Stimulated activated CD4-positive, alpha-beta T cell treated with anti-CD3 and anti-CD28 coated beads, TNF-alpha, amount 100 ng/mL, for 48 hours (primary cell): ENCODE measurements around the gene INHBC.

ENCODE experiments used
- DNase-seq, 3 donors: peaks; one replicate each; pipeline ENCODE4 v3.0.0-alpha.2; 2020; ENCODE audit warnings: low read depth in 3 of 3

Gene INHBC

GRCh38 chr12:57454566-57455373 lies 20.2 kb downstream of the INHBC start, which contains the start of gene INHBE:
Gene INHBE, plus strand, starts transcription at chr12:57455307. Its CDS starts 230 bp downstream, at chr12:57455537.
- no peak for DNase-seq

GRCh38 chr12:57455374-57456144 lies 21.0 kb downstream of the INHBC start:
- DNase-seq = no peak

- no peak for DNase-seq
Observed at GRCh38 chr12:57456145-57456700, 21.6 kb downstream of the INHBC start.

DNA sequence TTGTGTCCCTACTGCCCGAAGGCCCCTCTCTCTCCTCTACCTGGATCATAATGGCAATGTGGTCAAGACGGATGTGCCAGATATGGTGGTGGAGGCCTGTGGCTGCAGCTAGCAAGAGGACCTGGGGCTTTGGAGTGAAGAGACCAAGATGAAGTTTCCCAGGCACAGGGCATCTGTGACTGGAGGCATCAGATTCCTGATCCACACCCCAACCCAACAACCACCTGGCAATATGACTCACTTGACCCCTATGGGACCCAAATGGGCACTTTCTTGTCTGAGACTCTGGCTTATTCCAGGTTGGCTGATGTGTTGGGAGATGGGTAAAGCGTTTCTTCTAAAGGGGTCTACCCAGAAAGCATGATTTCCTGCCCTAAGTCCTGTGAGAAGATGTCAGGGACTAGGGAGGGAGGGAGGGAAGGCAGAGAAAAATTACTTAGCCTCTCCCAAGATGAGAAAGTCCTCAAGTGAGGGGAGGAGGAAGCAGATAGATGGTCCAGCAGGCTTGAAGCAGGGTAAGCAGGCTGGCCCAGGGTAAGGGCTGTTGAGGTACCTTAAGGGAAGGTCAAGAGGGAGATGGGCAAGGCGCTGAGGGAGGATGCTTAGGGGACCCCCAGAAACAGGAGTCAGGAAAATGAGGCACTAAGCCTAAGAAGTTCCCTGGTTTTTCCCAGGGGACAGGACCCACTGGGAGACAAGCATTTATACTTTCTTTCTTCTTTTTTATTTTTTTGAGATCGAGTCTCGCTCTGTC lies 22.3 kb downstream of the INHBC start:
- DNase-seq = no peak

DNA sequence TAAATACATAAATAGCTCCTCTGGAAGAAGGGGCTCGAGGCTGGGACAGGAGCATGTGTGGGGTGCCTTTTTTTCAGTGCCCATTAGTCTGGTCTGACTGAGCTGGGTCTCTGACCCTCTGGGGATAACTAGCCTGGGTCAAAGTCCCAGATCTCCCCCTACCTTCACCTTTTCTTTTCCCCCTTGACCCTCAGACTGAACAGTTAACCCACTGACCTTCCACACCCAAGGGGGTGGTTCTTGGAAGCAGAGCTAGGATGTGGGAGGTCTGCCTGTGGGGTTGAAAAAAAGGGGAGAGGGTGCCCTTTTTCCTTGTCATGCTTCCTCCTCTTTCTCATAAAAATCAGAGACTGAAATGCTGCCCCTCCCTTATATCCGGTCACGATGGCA lies 24.1 kb downstream of the INHBC start:
- no peak for DNase-seq

DNA sequence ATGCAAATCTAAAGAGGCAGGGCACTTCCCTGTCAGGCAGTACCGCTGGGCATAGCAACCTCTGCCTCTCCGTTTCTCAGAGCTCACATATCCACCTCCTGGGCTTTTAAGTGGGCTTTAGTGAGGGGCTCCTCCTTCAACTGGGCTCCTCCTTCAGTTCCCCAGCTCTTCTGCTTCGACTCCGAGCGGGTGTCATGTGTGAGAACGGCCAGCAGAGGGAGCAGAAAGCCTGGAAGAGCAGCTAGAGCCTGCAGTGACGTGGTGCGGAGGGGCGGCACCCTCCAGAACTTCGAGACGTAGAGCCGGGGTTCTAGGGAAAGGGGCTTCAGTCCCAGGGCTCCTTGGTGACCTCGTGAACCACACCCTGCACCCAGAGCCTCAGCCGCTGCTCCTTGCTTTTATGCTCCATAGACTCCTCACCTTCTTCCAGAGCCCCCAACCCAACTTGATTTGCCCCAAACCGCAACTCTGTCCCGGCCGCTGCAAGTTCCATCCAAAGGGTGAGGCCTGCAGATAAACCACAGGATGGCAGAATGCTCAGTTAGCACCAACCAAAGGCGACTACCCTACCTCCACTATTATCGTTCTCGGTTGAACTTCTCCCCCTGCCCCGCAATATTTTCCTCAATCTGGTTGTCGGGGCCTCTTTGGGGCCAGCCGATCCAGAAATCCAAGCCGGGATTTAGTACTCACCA lies 24.6 kb downstream of the INHBC start:
- peak; percentile 88 to 91 (median 91) for DNase-seq

- no peak for DNase-seq
Observed at GRCh38 chr12:57459750-57460467, 25.3 kb downstream of the INHBC start, which contains the start of gene GLI1. Gene GLI1, plus strand, starts transcription at chr12:57459785. Its CDS starts 3,907 bp downstream, at chr12:57463692.

GRCh38 chr12:57460468-57460784 lies 25.8 kb downstream of the INHBC start:
- no peak for DNase-seq

DNA sequence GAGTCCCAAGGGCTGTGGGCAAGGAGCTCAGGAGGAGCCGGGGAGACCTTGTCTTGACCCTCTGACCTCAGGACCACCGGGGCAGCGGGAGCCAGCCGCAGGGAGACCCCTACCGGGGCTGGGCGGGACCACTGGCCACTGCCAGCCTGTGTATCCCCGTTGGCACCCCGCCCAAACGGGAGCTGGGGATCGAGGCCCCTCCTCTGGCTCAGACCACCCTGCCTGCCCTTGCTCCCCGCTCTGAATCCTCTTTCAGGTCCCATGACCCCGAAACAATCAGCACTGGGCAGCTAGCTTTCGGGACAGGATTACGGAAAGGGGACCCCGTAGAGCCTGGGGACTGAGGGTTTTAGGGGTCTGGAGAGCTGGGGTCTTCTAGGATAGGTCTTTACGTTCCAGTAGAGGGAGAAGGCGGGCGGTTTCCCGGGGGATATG lies 26.3 kb downstream of the INHBC start:
- DNase-seq = no peak

DNA sequence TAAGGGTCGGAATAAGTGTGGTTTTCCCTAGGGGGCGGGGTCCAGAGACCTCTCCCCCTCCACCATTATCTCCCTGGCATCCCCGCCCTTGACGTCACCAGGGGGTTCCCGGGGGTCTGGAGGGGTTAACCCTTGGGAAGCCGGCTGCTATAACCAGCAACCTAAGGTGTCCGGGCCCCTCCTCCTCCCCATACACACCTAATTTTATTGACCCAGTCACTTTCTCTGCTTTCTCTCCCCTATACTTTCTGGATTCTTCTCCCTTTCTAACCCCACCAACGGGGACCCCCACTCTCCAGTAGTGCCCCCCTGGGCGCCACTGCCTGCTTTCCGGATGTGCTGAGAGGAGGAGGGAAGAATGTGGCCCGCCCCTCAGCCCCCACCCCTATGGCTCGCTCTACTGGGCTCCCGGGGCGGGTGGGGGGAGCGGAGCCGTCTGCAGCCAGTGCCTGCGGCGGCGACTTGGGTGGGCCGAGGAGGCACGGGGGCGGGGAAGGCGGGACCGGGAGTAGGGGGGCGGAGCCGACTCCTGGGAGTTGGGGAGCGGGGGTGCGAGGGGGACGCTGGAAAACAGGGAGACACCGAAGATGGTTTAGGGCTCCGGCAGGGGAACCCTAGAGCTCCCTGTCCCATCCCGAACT lies 26.8 kb downstream of the INHBC start:
- no peak for DNase-seq

GRCh38 chr12:57461917-57462250 lies 27.3 kb downstream of the INHBC start:
- DNase-seq = no peak

DNA sequence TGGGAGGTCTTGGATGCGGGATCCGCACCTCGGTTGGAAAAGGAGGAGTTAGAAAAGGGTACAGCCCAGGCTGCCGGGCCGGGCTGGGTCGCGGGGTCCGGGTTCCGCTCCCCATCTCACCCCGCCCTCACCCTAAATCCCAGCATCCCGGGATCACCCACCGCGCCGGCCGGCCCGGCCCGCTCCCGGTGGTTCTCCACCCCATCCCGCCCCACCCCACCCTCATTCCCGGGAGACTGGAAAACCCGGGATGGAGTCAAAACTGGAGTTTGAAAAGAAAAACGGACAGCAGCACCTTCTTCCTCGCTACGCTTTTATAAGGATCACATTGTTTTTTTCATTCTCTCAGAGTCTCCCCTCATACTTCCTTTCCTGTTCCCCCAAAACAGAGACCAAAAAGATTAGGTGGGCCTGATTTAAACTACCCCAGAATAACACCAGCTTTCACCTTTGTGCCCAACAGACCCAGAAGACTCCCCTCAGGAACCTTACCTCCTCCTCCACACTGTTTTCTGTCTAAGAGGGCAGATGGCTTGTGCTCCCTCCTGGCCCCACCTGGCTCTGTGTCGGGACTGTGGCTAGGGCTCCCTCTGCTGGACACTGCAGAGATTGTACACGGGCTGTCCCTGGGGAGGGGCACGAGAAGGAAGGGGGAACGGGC lies 27.8 kb downstream of the INHBC start:
- peak; percentile 79 to 88 (median 84) for DNase-seq

DNA sequence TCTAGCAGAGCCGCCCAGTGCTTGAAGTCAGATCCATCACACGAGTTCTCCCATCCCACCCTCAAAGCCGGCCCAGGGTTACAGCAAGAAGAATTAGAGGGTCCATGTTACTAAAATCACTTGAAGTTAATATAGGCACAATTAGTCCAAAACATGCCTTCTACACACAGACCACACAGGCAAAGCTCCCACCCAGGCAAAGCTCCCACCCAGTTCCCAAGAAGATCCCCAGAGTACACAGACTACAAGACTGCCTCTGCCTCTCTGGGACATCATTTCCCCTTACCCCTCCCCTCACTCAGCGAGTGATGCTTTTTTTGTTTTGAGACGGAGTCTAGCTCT lies 28.3 kb downstream of the INHBC start:
- DNase-seq = no peak

GRCh38 chr12:57464569-57464968 lies 30.0 kb downstream of the INHBC start:
- DNase-seq = no peak

DNA sequence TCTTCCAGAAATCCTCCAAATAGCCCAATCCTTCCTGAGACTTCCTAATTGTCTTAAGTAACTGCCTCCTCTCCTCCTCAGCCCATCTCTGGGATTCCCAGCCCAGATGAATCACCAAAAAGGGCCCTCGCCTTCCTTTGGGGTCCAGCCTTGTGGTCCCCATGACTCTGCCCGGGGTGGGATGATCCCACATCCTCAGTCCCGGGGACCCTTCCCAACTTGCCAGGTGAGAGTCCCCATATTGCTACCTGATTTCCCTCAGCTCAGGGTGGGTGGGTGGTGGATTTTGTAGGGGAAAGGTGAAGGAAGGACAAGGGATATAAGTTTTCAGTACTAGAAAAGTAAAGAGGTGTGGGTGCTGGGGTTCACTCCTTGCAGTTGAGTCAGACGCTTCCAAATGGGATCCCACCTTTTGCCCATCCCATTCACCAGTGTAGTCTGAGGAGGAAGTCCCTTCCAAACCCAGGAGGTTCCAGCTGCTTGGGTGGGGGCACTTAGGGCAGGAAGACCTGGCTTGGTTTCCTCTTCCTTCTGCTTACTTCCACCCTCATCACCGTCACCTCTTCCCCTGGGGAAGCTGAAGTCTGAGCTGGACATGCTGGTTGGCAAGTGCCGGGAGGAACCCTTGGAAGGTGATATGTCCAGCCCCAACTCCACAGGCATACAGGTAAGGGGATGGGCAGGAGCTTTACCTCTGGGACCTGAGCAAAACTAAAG lies 30.6 kb downstream of the INHBC start:
- DNase-seq = no peak

DNA sequence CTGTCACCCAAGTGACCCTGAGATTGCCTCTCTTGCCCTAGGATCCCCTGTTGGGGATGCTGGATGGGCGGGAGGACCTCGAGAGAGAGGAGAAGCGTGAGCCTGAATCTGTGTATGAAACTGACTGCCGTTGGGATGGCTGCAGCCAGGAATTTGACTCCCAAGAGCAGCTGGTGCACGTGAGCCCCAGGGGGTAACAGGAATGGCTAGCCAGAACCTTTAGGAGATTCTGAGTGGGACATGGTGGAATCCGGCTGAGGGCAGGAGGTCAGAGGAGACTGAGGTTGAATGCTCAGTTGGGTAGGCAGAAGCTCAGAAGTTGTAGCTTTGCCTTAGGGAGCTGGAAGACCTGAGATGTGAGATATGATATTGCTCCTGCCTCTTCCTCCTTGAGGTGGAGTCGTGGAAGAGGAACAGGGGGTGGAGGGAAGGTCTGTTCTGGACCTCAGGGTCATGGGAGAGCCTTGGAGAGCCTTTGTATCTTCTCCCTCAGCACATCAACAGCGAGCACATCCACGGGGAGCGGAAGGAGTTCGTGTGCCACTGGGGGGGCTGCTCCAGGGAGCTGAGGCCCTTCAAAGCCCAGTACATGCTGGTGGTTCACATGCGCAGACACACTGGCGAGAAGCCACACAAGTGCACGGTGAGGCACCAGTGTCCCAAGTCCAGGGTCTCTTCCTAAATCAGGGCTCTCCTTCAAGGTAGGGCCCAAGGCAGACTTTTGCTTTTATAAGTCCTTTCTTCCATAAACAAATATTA lies 31.3 kb downstream of the INHBC start:
- no peak for DNase-seq

GRCh38 chr12:57467212-57467874 lies 32.8 kb downstream of the INHBC start:
- DNase-seq = no peak

DNA sequence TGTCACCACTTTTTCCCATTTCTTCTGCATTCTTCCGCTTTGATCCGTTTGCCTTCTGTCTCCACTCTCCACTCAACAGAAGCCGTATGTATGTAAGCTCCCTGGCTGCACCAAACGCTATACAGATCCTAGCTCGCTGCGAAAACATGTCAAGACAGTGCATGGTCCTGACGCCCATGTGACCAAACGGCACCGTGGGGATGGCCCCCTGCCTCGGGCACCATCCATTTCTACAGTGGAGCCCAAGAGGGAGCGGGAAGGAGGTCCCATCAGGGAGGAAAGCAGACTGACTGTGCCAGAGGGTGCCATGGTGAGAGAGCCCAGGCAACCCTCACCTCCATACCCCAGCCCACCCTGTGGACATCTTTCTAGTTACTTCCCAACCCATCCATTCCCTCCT lies 33.3 kb downstream of the INHBC start:
- no peak for DNase-seq
